GM23338 (cell line): Measurements from ENCODE around the gene GZMH. TPM values are rescaled to one million over a fixed set of nuclear protein-coding genes. Genes with fewer than 3 reads are reported as not detected.

Source experiments
- ATAC-seq: fragments of 200-7000 bp; cut with Tn5 transposase; 3 replicates; pipeline ENCODE4 v1.9.1; 2020
- DNase-seq: peaks from one replicate; pipeline ENCODE4 v3.0.0-alpha.2; 2015; ENCODE audit warnings: low spot score
- H2AFZ ChIP-seq: fragments of 200-600 bp; sonication (generic); 2 replicates; pipeline ENCODE4 v1.8.0; 2016; ENCODE audit warnings: antibody characterized with exemption, mild to moderate bottlenecking, moderate library complexity
- H3F3A ChIP-seq: fragments of 200-600 bp; sonication (generic); replicated peaks from 2 replicates; pipeline ENCODE4 v1.8.0; 2017; ENCODE audit warnings: antibody characterized with exemption, mixed run types, low read depth
- H3K27ac ChIP-seq: fragments of 200-600 bp; sonication (generic); 2 replicates; pipeline ENCODE4 v1.6.1; 2016; ENCODE audit warnings: low read depth
- H3K27me3 ChIP-seq: fragments of 200-600 bp; sonication (generic); 2 replicates; pipeline ENCODE4 v1.8.0; 2016; ENCODE audit warnings: mild to moderate bottlenecking, mixed run types, moderate library complexity; ENCODE audit not compliant: insufficient read depth
- H3K36me3 ChIP-seq: fragments of 200-600 bp; sonication (generic); 2 replicates; pipeline ENCODE4 v1.8.0; 2016; ENCODE audit warnings: mild to moderate bottlenecking; ENCODE audit not compliant: insufficient read depth
- H3K4me1 ChIP-seq: fragments of 200-600 bp; sonication (generic); 2 replicates; pipeline ENCODE4 v1.8.0; 2016; ENCODE audit warnings: mild to moderate bottlenecking, moderate library complexity; ENCODE audit not compliant: insufficient read depth
- H3K4me2 ChIP-seq: fragments of 200-600 bp; sonication (generic); 2 replicates; pipeline ENCODE4 v1.7.1; 2017; ENCODE audit warnings: mixed run types
- H3K4me3 ChIP-seq: fragments of 200-600 bp; sonication (generic); 2 replicates; pipeline ENCODE4 v1.6.1; 2016; ENCODE audit warnings: mixed run types
- H3K79me2 ChIP-seq: fragments of 200-600 bp; sonication (generic); replicated peaks from 2 replicates; pipeline ENCODE4 v1.8.0; 2017; ENCODE audit warnings: mild to moderate bottlenecking; ENCODE audit not compliant: insufficient read depth
- H3K9me2 ChIP-seq: fragments of 200-600 bp; sonication (generic); 2 replicates; pipeline ENCODE4 v1.8.0; 2017; ENCODE audit not compliant: insufficient read depth
- H4K20me1 ChIP-seq: fragments of 200-600 bp; sonication (generic); replicated peaks from 2 replicates; pipeline ENCODE4 v1.8.0; 2017; ENCODE audit warnings: mild to moderate bottlenecking; ENCODE audit not compliant: insufficient read depth
- H3K27ac Mint-ChIP-seq: 2 replicates; pipeline ENCODE4 v1.8.0; 2020; ENCODE audit warnings: inconsistent platforms, mild to moderate bottlenecking, moderate library complexity, mixed read lengths
- H3K27me3 Mint-ChIP-seq: 3 replicates; pipeline ENCODE4 v1.8.0; 2022; ENCODE audit warnings: low read depth, mild to moderate bottlenecking, moderate library complexity, mixed read lengths, inconsistent platforms; ENCODE audit not compliant: insufficient read depth, poor library complexity
- H3K36me3 Mint-ChIP-seq: 3 replicates; pipeline ENCODE4 v1.8.0; 2021; ENCODE audit warnings: low read depth, mild to moderate bottlenecking, inconsistent platforms, moderate library complexity, mixed read lengths
- H3K4me1 Mint-ChIP-seq: 3 replicates; pipeline ENCODE4 v1.8.0; 2020; ENCODE audit warnings: mild to moderate bottlenecking, inconsistent platforms, mixed read lengths
- H3K4me3 Mint-ChIP-seq: 3 replicates; pipeline ENCODE4 v1.8.0; 2021; ENCODE audit warnings: moderate library complexity, mild to moderate bottlenecking, inconsistent platforms, mixed read lengths
- H3K9me3 Mint-ChIP-seq: 3 replicates; pipeline ENCODE4 v1.8.0; 2020; ENCODE audit warnings: moderate library complexity, mild to moderate bottlenecking, inconsistent platforms, mixed read lengths
- CREB1 ChIP-seq: fragments of 250-450 bp; sonication (Bioruptor Pico); IDR thresholded peaks from 2 replicates; pipeline ENCODE4 v1.5.0; 2020; ENCODE audit warnings: low read depth, mild to moderate bottlenecking, moderate library complexity
- JUNB ChIP-seq: IDR thresholded peaks from one replicate; pipeline ENCODE4 v1.6.1; 2016; ENCODE audit warnings: antibody characterized with exemption; ENCODE audit not compliant: unreplicated experiment
- NANOG ChIP-seq: IDR thresholded peaks from 2 replicates; pipeline ENCODE4 v1.6.1; 2016; ENCODE audit warnings: antibody characterized with exemption, borderline replicate concordance
- POLR2AphosphoS5 ChIP-seq: IDR thresholded peaks from 2 replicates; pipeline ENCODE4 v1.6.1; 2016; ENCODE audit warnings: antibody characterized with exemption, low read depth
- ZNF114 ChIP-seq: fragments of 250-450 bp; sonication (Bioruptor Pico); IDR thresholded peaks from 2 replicates; pipeline ENCODE4 v1.5.0; 2020; ENCODE audit warnings: mild to moderate bottlenecking, moderate library complexity
- polyA plus RNA-seq: library from polyadenylated mRNA; unstranded; fragments of >200 nt; fragmentation: Nextera tagmentation; extraction: Ambion mirVana; gene quantifications from 2 replicates; pipeline ENCODE4 v1.2.1, GENCODE V29; 2016
- total RNA-seq: library from RNA; depleted of rRNA; stranded (reverse); fragments of >200 nt; shearing (Covaris generic); gene quantifications from 2 replicates; pipeline ENCODE4 v1.2.3, GENCODE V29; 2014
- TF ChIP-seq, protein P1 (sequence below): fragments of 250-450 bp; sonication (Bioruptor Pico); IDR thresholded peaks from 2 replicates; pipeline ENCODE4 v1.5.0; 2020; ENCODE audit warnings: mild to moderate bottlenecking, moderate library complexity
- TF ChIP-seq, protein P2 (sequence below): IDR thresholded peaks from one replicate; pipeline ENCODE4 v1.6.1; 2018; ENCODE audit warnings: antibody characterized with exemption; ENCODE audit not compliant: unreplicated experiment

The GZMH gene
- total and polyA plus RNA-seq, 2 experiments from 2014 or later = not detected

DNA sequence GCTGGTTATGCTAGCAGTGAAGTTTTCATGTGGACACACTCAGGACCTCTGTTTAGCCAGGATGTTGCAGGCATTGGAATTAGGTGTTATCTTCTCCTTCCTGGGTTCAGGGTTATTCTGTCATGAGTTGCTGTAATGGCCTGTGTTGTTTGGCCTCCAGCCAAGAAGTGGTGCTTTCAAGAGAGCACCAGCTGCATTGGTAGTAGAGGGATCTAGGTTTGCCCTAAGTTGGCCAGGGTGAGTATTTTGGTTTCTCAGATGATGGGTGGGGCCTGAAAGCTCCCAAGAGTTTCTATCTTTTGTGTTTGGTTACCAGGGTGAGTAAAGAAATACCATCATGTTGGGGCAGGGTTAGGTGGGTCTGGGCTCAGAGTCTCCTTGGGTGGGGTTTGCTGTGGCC, 2.7 kb upstream of the GZMH start (continued):
- TF ChIP-seq, protein P1, sequence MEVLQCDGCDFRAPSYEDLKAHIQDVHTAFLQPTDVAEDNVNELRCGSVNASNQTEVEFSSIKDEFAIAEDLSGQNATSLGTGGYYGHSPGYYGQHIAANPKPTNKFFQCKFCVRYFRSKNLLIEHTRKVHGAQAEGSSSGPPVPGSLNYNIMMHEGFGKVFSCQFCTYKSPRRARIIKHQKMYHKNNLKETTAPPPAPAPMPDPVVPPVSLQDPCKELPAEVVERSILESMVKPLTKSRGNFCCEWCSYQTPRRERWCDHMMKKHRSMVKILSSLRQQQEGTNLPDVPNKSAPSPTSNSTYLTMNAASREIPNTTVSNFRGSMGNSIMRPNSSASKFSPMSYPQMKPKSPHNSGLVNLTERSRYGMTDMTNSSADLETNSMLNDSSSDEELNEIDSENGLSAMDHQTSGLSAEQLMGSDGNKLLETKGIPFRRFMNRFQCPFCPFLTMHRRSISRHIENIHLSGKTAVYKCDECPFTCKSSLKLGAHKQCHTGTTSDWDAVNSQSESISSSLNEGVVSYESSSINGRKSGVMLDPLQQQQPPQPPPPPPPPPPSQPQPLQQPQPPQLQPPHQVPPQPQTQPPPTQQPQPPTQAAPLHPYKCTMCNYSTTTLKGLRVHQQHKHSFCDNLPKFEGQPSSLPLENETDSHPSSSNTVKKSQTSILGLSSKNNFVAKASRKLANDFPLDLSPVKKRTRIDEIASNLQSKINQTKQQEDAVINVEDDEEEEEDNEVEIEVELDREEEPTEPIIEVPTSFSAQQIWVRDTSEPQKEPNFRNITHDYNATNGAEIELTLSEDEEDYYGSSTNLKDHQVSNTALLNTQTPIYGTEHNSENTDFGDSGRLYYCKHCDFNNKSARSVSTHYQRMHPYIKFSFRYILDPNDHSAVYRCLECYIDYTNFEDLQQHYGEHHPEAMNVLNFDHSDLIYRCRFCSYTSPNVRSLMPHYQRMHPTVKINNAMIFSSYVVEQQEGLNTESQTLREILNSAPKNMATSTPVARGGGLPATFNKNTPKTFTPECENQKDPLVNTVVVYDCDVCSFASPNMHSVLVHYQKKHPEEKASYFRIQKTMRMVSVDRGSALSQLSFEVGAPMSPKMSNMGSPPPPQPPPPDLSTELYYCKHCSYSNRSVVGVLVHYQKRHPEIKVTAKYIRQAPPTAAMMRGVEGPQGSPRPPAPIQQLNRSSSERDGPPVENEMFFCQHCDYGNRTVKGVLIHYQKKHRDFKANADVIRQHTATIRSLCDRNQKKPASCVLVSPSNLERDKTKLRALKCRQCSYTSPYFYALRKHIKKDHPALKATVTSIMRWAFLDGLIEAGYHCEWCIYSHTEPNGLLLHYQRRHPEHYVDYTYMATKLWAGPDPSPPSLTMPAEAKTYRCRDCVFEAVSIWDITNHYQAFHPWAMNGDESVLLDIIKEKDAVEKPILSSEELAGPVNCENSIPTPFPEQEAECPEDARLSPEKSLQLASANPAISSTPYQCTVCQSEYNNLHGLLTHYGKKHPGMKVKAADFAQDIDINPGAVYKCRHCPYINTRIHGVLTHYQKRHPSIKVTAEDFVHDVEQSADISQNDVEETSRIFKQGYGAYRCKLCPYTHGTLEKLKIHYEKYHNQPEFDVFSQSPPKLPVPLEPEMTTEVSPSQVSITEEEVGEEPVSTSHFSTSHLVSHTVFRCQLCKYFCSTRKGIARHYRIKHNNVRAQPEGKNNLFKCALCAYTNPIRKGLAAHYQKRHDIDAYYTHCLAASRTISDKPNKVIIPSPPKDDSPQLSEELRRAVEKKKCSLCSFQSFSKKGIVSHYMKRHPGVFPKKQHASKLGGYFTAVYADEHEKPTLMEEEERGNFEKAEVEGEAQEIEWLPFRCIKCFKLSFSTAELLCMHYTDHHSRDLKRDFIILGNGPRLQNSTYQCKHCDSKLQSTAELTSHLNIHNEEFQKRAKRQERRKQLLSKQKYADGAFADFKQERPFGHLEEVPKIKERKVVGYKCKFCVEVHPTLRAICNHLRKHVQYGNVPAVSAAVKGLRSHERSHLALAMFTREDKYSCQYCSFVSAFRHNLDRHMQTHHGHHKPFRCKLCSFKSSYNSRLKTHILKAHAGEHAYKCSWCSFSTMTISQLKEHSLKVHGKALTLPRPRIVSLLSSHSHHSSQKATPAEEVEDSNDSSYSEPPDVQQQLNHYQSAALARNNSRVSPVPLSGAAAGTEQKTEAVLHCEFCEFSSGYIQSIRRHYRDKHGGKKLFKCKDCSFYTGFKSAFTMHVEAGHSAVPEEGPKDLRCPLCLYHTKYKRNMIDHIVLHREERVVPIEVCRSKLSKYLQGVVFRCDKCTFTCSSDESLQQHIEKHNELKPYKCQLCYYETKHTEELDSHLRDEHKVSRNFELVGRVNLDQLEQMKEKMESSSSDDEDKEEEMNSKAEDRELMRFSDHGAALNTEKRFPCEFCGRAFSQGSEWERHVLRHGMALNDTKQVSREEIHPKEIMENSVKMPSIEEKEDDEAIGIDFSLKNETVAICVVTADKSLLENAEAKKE (CRISPR knock-in tag) = no peak

DNA sequence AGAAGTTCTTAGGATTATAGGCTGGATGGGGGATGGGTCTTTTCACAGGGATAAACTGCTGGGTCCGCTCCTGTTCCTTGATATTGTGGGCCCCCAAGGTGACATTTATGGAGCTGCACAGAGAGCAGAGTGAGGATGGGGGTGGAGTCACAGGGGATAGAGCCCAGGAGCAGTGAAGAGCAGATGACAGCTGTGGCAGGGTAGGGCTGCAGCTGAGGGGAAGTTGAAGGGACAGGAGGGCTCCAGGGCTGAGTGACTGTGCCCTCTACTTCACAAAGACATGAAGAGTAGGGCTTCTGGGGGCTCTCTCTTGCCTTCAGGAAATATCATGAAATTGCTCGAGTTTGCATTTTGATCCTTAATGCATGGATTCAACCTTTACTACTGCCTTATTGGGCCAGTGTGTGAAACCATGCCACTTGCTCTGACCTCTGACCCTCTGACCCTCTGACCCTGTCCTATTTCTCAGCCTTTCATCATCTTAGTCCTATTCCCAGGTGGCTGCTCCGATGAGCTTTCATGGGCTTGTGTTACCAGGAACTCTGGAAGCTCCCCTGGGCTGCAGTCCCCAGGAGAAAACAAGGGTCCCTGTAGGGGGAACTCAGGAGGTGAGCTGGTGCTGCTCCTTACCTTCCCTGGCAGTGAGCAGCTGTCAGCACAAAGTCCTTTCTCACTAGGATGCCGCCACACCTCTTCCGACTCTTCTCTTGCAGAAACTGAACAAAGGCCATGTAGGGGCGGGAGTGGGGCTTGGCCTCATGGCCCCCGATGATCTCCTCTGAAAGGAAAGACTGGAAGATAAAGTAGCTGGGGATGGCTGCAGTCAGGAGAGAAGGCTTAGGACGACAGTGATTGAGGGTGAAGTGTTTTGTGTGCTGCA, 1.6 kb downstream of the GZMH start:
- ATAC-seq (no peak), DNase-seq (no peak)
- no peak overlapping the region for H2AFZ ChIP-seq
- no peaks in the 10 kb centered on the region for H3K36me3 ChIP-seq
- H3K27ac Mint-ChIP-seq = no peak overlapping the region
- H3K27me3 Mint-ChIP-seq = peaks cover 9% of the 10 kb centered on the region
- no peak overlapping the region for H3K4me2 ChIP-seq
- H3K36me3 Mint-ChIP-seq = no peaks in the 10 kb centered on the region
- H3F3A ChIP-seq = no peaks in the 10 kb centered on the region
- peaks cover 5% of the 10 kb centered on the region; the same call in 1 of the 2 replicates for H3K9me2 ChIP-seq
- no peaks in the 10 kb centered on the region for H4K20me1 ChIP-seq
- no peaks in the 10 kb centered on the region; the same call in 1 of the 3 replicates for H3K9me3 Mint-ChIP-seq
- H3K4me1 Mint-ChIP-seq = peaks cover 2% of the 10 kb centered on the region; the same call in 2 of the 3 replicates
- H3K4me3 ChIP-seq = no peak overlapping the region
- no peaks in the 10 kb centered on the region for H3K4me1 ChIP-seq
- no peak overlapping the region for H3K4me3 Mint-ChIP-seq
- H3K79me2 ChIP-seq = no peaks in the 10 kb centered on the region
- no peaks in the 10 kb centered on the region for H3K27me3 ChIP-seq
- H3K27ac ChIP-seq = no peak overlapping the region
- TF ChIP-seq POLR2AphosphoS5 = no peak
- no peak for TF ChIP-seq NANOG
- TF ChIP-seq CREB1 (CRISPR knock-in tag) = no peak
- TF ChIP-seq, protein P2, sequence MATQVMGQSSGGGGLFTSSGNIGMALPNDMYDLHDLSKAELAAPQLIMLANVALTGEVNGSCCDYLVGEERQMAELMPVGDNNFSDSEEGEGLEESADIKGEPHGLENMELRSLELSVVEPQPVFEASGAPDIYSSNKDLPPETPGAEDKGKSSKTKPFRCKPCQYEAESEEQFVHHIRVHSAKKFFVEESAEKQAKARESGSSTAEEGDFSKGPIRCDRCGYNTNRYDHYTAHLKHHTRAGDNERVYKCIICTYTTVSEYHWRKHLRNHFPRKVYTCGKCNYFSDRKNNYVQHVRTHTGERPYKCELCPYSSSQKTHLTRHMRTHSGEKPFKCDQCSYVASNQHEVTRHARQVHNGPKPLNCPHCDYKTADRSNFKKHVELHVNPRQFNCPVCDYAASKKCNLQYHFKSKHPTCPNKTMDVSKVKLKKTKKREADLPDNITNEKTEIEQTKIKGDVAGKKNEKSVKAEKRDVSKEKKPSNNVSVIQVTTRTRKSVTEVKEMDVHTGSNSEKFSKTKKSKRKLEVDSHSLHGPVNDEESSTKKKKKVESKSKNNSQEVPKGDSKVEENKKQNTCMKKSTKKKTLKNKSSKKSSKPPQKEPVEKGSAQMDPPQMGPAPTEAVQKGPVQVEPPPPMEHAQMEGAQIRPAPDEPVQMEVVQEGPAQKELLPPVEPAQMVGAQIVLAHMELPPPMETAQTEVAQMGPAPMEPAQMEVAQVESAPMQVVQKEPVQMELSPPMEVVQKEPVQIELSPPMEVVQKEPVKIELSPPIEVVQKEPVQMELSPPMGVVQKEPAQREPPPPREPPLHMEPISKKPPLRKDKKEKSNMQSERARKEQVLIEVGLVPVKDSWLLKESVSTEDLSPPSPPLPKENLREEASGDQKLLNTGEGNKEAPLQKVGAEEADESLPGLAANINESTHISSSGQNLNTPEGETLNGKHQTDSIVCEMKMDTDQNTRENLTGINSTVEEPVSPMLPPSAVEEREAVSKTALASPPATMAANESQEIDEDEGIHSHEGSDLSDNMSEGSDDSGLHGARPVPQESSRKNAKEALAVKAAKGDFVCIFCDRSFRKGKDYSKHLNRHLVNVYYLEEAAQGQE = no peak
- no peak for TF ChIP-seq JUNB
- no peak for TF ChIP-seq ZNF114 (CRISPR knock-in tag)
